Left ventricle myocardium superior (tissue), 1 donor: ENCODE data around the gene ZNF462. TPM values are rescaled to one million over a fixed set of nuclear protein-coding genes. Genes with fewer than 3 reads are reported as not detected.
"Not testable (repeated sequence)": the region's sequence is repeated elsewhere in the genome, so short reads cannot be mapped to it uniquely, and the experiment has no call there.

Source experiments
- ATAC-seq: fragments of 200-7000 bp; cut with Tn5 transposase; one replicate; pipeline ENCODE4 v1.9.1; 2020; ENCODE audit warnings: mild to moderate bottlenecking, moderate library complexity
- DNase-seq: peaks from one replicate; pipeline ENCODE4 v3.0.0-alpha.2; 2020
- intact Hi-C: fragments of 100-400 bp; cut with micrococcal nuclease; formaldehyde crosslinking; loops from one replicate; pipeline ENCODE4 v1.11.0; 2022
- total RNA-seq: library from RNA; stranded (reverse); fragmentation: NEBNext Ultra II Directional; extraction: Animal tissue kit (Norgen Biotek cat#: 25700); gene quantifications from one replicate; pipeline ENCODE4 v1.2.1, GENCODE V29; 2021
- donor health status: DM: no; HTN: yes; CAD: no; lungs with severe emphysema.

The ZNF462 gene
- total RNA-seq, 1 donor from 2014 or later: 23.0 TPM

- ATAC-seq (no peak), DNase-seq (no peak)
- intact Hi-C loops: no loop called here
Measured at GRCh38 chr9:106974341-106974740, 111.4 kb downstream of the ZNF462 start.

- intact Hi-C loops: no loop called here
- ATAC-seq: no peak
- no peak for DNase-seq
Measured at GRCh38 chr9:106976772-106977171, 113.8 kb downstream of the ZNF462 start.

- intact Hi-C loops: no loop called here
- no peak for DNase-seq
- no peak for ATAC-seq
Measured at GRCh38 chr9:106980551-106981101, 117.7 kb downstream of the ZNF462 start.

- ATAC-seq (no peak), DNase-seq (no peak)
- intact Hi-C loops: no loop called here
Measured at GRCh38 chr9:106981396-106982287, 118.7 kb downstream of the ZNF462 start.

- ATAC-seq (no peak), DNase-seq (no peak)
- intact Hi-C loops: no loop called here
Measured at GRCh38 chr9:106982636-106983035, 119.7 kb downstream of the ZNF462 start.

- intact Hi-C loops: no loop called here
- no peak for DNase-seq
- no peak for ATAC-seq
Measured at GRCh38 chr9:106983346-106983745, 120.4 kb downstream of the ZNF462 start.

GRCh38 chr9:106989904-106990303 lies 126.9 kb downstream of the ZNF462 start:
- intact Hi-C loops, ATAC-seq, DNase-seq: not testable (repeated sequence)

- no peak for ATAC-seq
- no peak for DNase-seq
- intact Hi-C loops: no loop called here
Measured at GRCh38 chr9:106992186-106992585, 129.2 kb downstream of the ZNF462 start.

- ATAC-seq: no peak
- no peak for DNase-seq
- intact Hi-C loops: no loop called here
Measured at GRCh38 chr9:106993603-106994002, 130.6 kb downstream of the ZNF462 start.

GRCh38 chr9:106994463-106994862 lies 131.5 kb downstream of the ZNF462 start:
- ATAC-seq (no peak), DNase-seq (no peak)
- intact Hi-C loops: no loop called here

GRCh38 chr9:107000218-107000617 lies 137.3 kb downstream of the ZNF462 start:
- no peak for ATAC-seq
- intact Hi-C loops: no loop called here
- no peak for DNase-seq

- no peak for DNase-seq
- ATAC-seq: no peak
- intact Hi-C loops: no loop called here
Measured at GRCh38 chr9:107005201-107005600, 142.2 kb downstream of the ZNF462 start.

GRCh38 chr9:107007402-107007801 lies 144.4 kb downstream of the ZNF462 start:
- ATAC-seq: no peak
- no peak for DNase-seq
- intact Hi-C loops: no loop called here

- intact Hi-C loops: no loop called here
- DNase-seq (no peak), ATAC-seq (no peak)
Measured at GRCh38 chr9:107008011-107008410, 145.0 kb downstream of the ZNF462 start.

GRCh38 chr9:107008447-107008846 lies 145.5 kb downstream of the ZNF462 start:
- ATAC-seq: no peak
- no peak for DNase-seq
- intact Hi-C loops: no loop called here

GRCh38 chr9:107016383-107016782 lies 153.4 kb downstream of the ZNF462 start:
- DNase-seq (no peak), ATAC-seq (no peak)
- intact Hi-C loops: no loop called here

GRCh38 chr9:107018861-107019545 lies 156.0 kb downstream of the ZNF462 start:
- intact Hi-C loops: no loop called here
- peak; percentile 54 for ATAC-seq
- DNase-seq: no peak

- intact Hi-C loops: no loop called here
- DNase-seq (no peak), ATAC-seq (peak; percentile 82)
Measured at GRCh38 chr9:107020040-107020530, 157.1 kb downstream of the ZNF462 start.

- ATAC-seq: no peak
- no peak for DNase-seq
- intact Hi-C loops: no loop called here
Measured at GRCh38 chr9:107024193-107024592, 161.2 kb downstream of the ZNF462 start.
